ENCODE results near the gene PRSS38.

PRSS38 gene

GRCh38 chr1:227778401-227778947 lies 37.0 kb upstream of the PRSS38 start:
- in situ Hi-C loops (cut with MboI; ENCODE audit: low sequenced_read_pairs): no loop called here

GRCh38 chr1:227779021-227779441 lies 36.4 kb upstream of the PRSS38 start:
- in situ Hi-C loops (cut with MboI; ENCODE audit: low sequenced_read_pairs): no loop called here

GRCh38 chr1:227779685-227780084 lies 35.8 kb upstream of the PRSS38 start:
- in situ Hi-C loops (cut with MboI; ENCODE audit: low sequenced_read_pairs): no loop called here

GRCh38 chr1:227780101-227781044 lies 35.1 kb upstream of the PRSS38 start:
- in situ Hi-C loops (cut with MboI; ENCODE audit: low sequenced_read_pairs): no loop called here

- in situ Hi-C loops (cut with MboI; ENCODE audit: low sequenced_read_pairs): no loop called here
These were observed 34.1 kb upstream of the PRSS38 start for GRCh38 chr1:227781314-227781930.

GRCh38 chr1:227782226-227782625 lies 33.2 kb upstream of the PRSS38 start:
- in situ Hi-C loops (cut with MboI; ENCODE audit: low sequenced_read_pairs): no loop called here

GRCh38 chr1:227785094-227785804 lies 30.2 kb upstream of the PRSS38 start:
- in situ Hi-C loops (cut with MboI; ENCODE audit: low sequenced_read_pairs): no loop called here

- in situ Hi-C loops (cut with MboI; ENCODE audit: low sequenced_read_pairs): no loop called here
These were observed 29.4 kb upstream of the PRSS38 start for GRCh38 chr1:227785805-227786671.

- in situ Hi-C loops (cut with MboI; ENCODE audit: low sequenced_read_pairs): no loop called here
These were observed 28.6 kb upstream of the PRSS38 start for GRCh38 chr1:227786673-227787512.

- in situ Hi-C loops (cut with MboI; ENCODE audit: low sequenced_read_pairs): no loop called here
These were observed 27.8 kb upstream of the PRSS38 start for GRCh38 chr1:227787513-227788270.

- in situ Hi-C loops (cut with MboI; ENCODE audit: low sequenced_read_pairs): no loop called here
These were observed 27.0 kb upstream of the PRSS38 start for GRCh38 chr1:227788271-227789083.

- in situ Hi-C loops (cut with MboI; ENCODE audit: low sequenced_read_pairs): no loop called here
These were observed 26.1 kb upstream of the PRSS38 start for GRCh38 chr1:227789084-227790033.

GRCh38 chr1:227790034-227790400 lies 25.5 kb upstream of the PRSS38 start:
- in situ Hi-C loops (cut with MboI; ENCODE audit: low sequenced_read_pairs): no loop called here

GRCh38 chr1:227790868-227791267 lies 24.6 kb upstream of the PRSS38 start:
- in situ Hi-C loops (cut with MboI; ENCODE audit: low sequenced_read_pairs): no loop called here

- in situ Hi-C loops (cut with MboI; ENCODE audit: low sequenced_read_pairs): no loop called here
These were observed 23.9 kb upstream of the PRSS38 start for GRCh38 chr1:227791425-227792143.

Measured in hTERT RPE-1 (cell line).